HG03045 (cell line): ENCODE data around the gene MRPL36.
"Not testable (repeated sequence)": the region's sequence is repeated elsewhere in the genome, so short reads cannot be mapped to it uniquely, and the experiment has no call there.

Source experiments
- ATAC-seq: cut with Tn5 transposase; IDR thresholded peaks from one replicate; pipeline ENCODE4 v1.9.1; 2021; ENCODE audit warnings: mild to moderate bottlenecking, moderate library complexity; ENCODE audit not compliant: unreplicated experiment

The MRPL36 gene

GRCh38 chr5:1815881-1816292, 16.2 kb upstream of the MRPL36 start:
- no peak for ATAC-seq

DNA sequence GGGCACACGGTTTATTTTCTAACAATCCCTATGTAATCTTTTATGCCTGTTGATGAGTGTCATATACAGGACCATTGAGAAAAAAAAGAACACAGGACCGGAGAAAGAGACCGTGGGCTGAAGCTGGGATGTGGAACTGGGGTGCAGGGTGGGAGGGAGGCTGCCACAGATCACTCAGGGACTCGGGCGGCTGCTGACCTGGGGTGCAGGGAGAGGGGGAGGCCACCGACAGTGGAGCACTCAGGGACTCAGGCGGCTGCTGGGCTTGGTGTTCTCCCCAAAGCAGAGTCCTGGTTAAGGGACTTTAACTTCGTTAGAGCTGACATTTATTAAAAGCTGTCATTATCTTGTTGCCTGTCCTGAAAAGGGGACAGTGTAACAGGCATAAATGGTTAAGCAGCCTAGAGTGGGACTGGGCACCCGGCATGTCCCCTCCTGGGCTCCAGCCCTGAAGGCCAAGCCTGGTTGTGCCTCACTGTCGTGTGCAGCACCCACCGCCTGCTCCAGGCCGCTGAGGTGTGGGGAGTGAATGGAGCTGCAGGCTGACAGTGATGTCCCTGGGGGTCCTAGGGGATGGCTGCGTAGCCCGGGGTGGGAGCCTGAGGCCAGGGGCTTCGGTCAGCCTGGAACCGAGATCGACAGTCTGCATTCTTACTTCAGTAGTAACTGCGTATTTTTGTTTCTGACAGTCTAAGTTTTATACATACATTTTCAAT, 15.6 kb upstream of the MRPL36 start:
- no peak for ATAC-seq

DNA sequence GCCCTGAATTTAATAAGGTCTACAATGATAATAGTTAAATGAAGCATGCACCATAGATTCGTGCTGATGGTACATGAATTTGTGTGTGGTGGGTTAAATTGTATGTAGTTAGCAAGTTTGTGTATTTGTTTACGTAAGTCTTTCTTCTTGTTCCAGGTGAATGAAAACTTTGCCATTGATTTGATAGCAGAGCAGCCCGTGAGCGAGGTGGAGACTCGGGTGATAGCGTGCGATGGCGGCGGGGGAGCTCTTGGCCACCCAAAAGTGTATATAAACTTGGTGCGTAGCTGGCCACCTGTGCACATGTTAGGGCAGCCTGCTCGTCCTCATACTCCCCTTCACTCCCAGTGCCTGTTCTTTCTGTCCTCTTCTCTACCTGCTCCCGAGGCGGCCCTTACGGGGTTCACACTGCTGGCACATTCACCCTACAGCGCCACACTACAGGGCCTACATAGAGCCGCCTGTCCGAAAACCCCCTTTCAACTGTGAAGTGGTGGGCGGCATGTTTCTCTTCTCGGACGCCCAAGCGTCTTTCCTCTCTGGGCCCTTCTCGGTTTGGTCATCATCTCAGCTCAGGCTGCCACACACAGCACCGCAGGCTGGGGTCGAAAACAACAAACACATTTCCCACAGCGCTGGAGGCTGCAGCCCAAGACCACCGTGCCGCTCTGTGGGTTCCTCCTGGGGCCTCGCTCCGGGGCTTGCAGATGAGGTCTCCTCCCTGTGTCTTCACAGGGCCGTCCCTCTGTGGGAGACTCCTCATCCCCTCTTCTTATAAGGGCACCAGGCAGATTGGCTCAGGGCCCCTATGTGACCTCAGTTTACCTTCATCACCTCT, 14.8 kb upstream of the MRPL36 start:
- no peak for ATAC-seq

DNA sequence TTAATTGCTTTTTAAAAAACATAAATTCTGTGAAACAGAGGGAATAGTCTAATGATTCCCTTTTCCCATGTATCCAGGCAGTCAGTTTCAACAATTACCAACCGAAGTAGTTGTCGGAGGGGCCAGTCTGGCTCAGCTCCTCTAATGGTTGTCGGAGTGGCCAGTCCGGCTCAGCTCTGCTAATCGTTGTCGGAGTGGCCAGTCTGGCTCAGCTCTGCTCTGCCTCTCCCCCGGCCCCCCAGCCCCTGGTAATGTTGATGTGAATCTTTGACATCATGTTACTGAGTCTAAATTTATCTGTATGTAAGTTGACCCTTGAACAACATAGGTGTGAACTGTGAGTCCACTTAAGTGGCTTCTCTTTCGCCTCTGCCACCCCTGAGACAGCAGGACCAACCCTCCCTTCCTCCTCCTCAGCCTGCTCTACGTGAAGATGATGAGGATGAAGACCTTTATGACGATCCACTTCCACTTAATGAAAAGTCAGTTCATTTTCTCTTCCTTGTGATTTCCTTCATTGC, 11.0 kb upstream of the MRPL36 start:
- ATAC-seq, result no peak

- ATAC-seq, result no peak
Measured at GRCh38 chr5:1809416-1810035, 9.9 kb upstream of the MRPL36 start.

DNA sequence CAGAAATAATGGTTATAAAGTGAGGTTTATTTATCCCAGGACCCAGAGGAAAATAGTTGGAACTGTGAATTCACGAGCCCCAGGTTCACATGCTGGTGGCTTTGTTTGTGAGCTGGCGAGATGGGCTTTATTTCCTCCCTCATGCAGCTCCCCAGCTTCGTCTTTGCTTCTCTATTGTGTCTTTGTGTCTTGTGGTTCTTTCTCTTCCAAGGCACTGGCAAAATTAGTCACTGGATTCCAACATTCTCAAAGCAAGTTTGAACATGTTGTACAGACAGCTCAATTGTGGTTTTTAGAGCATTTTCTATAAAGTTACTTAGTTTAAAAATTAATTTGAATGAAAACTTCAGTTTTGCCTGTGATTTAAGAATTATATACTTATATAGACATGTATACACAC, 8.8 kb upstream of the MRPL36 start:
- ATAC-seq, result no peak

DNA sequence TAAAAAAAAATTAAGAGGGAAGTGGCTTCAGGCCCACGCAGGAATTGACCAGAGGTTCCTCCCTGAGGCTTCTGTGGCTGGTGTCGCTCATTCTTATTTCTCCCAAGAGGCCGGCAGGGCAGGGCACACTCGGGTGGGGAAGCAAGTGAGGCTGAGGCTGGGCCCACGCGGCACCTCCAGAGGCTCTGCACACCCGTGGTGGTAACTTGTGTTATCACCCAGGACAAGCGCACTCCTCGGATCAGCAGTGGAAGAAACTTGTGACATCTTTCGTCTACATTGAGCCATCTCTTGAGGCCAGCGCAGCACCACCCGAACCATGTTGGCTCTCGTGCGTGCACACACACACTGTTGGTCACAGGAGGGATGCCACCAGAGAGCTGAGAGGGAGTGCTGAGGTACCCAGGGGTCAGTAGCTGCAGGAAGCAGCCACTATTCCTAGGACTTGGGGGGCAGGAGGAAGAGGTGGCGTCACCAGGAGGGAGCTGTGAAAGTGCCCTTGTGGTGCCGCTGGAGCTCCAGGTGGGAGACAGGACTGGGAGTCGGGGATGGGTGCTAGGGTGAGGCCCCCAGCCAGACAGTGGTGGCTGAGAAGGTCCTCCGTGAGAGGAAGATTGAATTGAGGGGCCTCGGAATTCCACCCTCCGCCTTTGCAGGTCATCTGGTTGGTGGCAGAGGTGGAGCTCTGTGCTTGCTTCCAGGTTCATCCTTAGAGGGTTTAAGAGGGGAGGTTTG, 8.0 kb upstream of the MRPL36 start:
- ATAC-seq, result no peak

DNA sequence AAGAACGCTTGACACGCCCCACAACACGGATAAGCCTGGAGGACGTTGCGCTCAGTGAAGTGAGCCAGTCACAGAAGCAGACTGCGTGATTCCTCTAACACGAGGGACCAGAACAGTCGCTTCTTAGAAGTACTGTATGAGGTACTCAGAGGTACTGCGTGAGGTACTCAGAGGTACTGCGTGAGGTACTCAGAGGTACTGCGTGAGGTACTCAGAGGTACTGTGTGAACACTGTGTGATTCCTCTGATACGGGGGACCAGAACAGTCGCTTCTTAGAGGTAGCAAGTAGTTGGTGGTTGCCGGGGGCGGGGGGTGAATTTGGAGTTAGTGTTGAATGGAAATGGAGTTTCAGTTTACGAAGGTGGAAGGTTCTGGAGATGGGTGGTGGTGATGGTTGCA, 7.3 kb upstream of the MRPL36 start:
- ATAC-seq, result no peak

- no peak for ATAC-seq
Measured at GRCh38 chr5:1806199-1806598, 6.6 kb upstream of the MRPL36 start.

GRCh38 chr5:1805736-1806135, 6.1 kb upstream of the MRPL36 start:
- ATAC-seq, result no peak

GRCh38 chr5:1805326-1805725, 5.7 kb upstream of the MRPL36 start:
- ATAC-seq, result no peak

- no peak for ATAC-seq
Measured at GRCh38 chr5:1804001-1804690, 4.5 kb upstream of the MRPL36 start.

DNA sequence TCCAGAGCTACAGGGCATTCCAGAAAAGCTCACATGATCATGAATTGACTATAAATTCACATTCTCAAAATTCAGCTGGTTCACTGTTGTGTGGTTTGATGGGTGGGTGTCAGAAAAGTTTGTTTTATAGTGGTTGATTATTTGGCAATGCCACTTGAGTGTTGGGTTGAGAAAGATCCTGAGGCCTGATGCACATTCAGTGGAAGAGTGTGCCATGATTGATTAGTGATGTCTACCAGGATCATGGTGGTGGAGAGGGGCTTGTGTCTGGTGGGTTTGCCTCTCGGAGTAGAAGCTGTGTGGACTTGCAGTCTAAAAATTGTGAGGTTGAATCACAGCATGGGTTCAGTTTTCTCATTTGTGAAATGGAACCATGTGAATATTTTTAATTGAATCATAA, 3.6 kb upstream of the MRPL36 start:
- ATAC-seq, result no peak

DNA sequence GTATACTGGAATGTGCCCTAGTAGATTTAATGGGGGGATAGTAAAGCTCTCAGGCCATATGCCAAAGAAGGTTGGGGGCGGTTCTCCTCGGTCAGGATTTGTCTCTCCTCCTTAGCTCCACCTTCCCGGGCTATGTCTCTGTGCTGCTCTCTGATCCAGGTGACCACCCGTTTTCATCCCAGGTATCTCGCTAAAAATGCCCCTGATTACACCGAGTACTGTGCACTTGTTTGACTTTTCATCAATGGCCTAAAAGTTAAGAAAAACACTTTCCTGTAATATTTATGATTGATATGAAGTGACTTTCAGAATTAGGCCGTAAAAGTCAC, 2.3 kb upstream of the MRPL36 start:
- no peak for ATAC-seq

DNA sequence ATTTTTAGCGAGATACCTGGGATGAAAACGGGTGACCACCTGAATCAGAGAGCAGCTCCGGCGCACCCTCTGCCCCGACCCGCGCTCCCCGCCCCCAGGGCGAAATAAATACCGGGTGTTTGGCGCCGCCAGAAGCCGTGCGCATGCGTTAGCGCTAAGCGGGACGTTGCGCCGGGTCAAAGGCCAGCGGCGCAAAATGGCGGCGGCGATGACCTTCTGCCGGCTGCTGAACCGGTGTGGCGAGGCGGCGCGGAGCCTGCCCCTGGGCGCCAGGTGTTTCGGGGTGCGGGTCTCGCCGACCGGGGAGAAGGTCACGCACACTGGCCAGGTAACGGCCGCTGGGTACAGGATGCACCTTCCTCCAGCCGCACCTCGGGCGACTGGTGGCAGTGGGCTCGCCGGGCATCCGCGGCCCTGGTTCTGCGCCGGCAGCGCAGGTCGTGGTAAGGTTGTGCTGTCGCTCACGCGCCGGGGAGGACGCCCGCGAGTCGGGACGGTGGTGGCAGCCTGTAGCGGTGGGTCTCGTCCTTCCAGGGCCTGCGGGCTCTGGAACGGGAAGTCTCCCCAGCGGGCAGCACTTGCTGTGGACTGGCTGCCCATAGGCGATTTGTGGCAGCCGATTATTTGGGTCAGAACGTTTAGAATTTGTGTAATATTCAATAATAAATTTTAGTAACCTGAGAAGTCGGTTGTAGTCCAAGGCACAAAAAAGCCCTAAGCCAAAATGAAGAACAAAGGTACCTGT, 1.8 kb upstream of the MRPL36 start, which contains the start of gene NDUFS6:
NDUFS6 (plus strand) TSS at position 186 of the 745 bp plus-strand sequence; CDS start at position 197, 11 bp downstream.
- ATAC-seq, result peak; percentile 54

DNA sequence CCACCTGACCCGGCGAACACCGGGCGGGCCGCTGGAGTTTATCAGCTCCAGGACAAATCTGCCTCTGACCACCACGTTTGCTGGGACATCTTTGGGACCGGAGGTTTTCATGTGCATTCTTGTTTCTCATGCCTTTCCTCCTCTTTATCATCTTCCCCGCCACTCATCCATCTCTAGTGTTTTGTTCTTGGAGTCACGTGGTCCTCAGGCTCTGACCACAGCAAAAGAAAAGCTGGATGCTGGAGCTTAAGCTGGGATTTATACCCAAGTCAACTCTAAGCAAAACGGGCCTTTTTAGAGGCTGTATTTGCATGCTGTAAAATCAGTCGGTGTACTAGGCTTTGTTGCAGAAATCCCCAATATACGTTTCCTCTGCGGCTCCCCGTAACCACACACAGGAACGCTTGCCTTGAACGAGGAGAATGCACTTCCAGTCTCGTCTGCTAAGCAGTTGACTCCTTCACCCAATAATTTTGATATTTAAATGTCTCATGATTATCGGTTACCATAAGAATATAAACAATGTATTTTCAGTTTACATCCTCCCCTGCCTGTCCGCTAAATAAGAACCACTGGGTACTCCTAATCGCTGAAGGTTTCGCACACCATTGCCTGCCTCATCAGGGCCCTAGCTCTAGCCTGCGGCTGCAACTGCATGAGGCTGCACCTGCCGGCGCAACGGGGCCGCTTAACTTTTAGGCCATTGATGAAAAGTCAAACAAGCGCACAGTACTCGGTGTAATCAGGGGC, 1.0 kb upstream of the MRPL36 start:
- ATAC-seq, result peak; percentile 36

GRCh38 chr5:1799110-1799601, 481 bp downstream of the MRPL36 start:
- ATAC-seq, result peak; percentile 28

GRCh38 chr5:1798589-1798988, 1.0 kb downstream of the MRPL36 start:
- not testable (repeated sequence) for ATAC-seq

- no peak for ATAC-seq
Measured at GRCh38 chr5:1797855-1798254, 1.8 kb downstream of the MRPL36 start.
